Gastrocnemius medialis (tissue), 4 donors: ENCODE measurements around the gene HNRNPF.
"Not testable (repeated sequence)": the region's sequence is repeated elsewhere in the genome, so short reads cannot be mapped to it uniquely, and the experiment has no call there.

ENCODE experiments used
- POLR2A ChIP-seq, 2 donors: fragments of 450-650 bp; IDR thresholded peaks; one replicate each; pipeline ENCODE4 v1.6.1; 2017; ENCODE audit warnings: antibody characterized with exemption in 2 of 2, mild to moderate bottlenecking in 2 of 2, moderate library complexity in 2 of 2
- TF ChIP-seq, protein P1 (sequence below), 5 experiments: fragments of 450-650 bp in 3 of 5; fragments of 200-600 bp in 2 of 5; sonication (generic) in 2 of 5; IDR thresholded peaks in 4 of 5; conservative IDR thresholded peaks in 1 of 5; 1 replicate in 4 of 5; 2 replicates in 1 of 5; pipeline ENCODE4 v1.5.1; 2016 to 2019; ENCODE audit warnings: antibody characterized with exemption in 5 of 5, mild to moderate bottlenecking in 3 of 5, moderate library complexity in 3 of 5

DNA sequence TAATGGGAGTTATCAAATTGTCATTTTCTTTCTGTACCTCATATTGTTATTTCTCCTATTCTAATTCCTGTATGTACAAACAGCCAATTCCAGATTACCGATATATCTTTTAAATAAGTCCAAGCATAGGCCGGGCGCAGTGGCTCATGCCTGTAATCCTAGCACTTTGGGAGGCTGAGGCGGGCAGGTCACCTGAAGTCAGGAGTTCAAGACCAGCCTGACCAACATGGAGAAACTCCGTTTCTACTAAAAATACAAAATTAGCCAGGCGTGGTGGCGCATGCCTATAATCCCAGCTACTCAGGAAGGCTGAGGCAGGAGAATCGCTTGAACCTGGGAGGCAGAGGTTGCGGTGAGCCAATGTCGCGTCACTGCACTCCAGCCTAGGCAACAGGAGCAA is 15.8 kb downstream of the HNRNPF start:
- TF ChIP-seq POLR2A (IDR thresholded peaks at IDR 0.05): not testable (repeated sequence)
- TF ChIP-seq, protein P1, sequence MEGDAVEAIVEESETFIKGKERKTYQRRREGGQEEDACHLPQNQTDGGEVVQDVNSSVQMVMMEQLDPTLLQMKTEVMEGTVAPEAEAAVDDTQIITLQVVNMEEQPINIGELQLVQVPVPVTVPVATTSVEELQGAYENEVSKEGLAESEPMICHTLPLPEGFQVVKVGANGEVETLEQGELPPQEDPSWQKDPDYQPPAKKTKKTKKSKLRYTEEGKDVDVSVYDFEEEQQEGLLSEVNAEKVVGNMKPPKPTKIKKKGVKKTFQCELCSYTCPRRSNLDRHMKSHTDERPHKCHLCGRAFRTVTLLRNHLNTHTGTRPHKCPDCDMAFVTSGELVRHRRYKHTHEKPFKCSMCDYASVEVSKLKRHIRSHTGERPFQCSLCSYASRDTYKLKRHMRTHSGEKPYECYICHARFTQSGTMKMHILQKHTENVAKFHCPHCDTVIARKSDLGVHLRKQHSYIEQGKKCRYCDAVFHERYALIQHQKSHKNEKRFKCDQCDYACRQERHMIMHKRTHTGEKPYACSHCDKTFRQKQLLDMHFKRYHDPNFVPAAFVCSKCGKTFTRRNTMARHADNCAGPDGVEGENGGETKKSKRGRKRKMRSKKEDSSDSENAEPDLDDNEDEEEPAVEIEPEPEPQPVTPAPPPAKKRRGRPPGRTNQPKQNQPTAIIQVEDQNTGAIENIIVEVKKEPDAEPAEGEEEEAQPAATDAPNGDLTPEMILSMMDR (IDR thresholded peaks at IDR 0.05 in 4 of 5, conservative IDR thresholded peaks at IDR 0.05 in 1 of 5): not testable (repeated sequence)
